MM.1S (cell line): ENCODE data around the gene RPL22L1.

Experiments
- DNase-seq: peaks from one replicate; pipeline ENCODE4 v3.0.0-alpha.2; 2015
- H2AFZ ChIP-seq: fragments of 300-600 bp; sonication (generic); 2 replicates; pipeline ENCODE4 v1.6.0; 2016; ENCODE audit warnings: antibody characterized with exemption, low read length
- H3F3A ChIP-seq: fragments of 300-600 bp; sonication (generic); 2 replicates; pipeline ENCODE4 v1.6.1; 2016; ENCODE audit warnings: mild to moderate bottlenecking, antibody characterized with exemption, low read length, moderate library complexity, mixed read lengths; ENCODE audit not compliant: insufficient read depth
- H3K27ac ChIP-seq: fragments of 300-600 bp; sonication (generic); 2 replicates; pipeline ENCODE4 v1.5.1; 2016; ENCODE audit warnings: mild to moderate bottlenecking, low read length
- H3K27me3 ChIP-seq: fragments of 300-600 bp; sonication (generic); replicated peaks from 2 replicates; pipeline ENCODE4 v1.6.0; 2016; ENCODE audit warnings: low read length; ENCODE audit not compliant: insufficient read depth
- H3K36me3 ChIP-seq: fragments of 300-600 bp; sonication (generic); replicated peaks from 2 replicates; pipeline ENCODE4 v1.6.1; 2016; ENCODE audit warnings: mild to moderate bottlenecking, low read length, mixed read lengths; ENCODE audit not compliant: insufficient read depth
- H3K4me1 ChIP-seq: fragments of 300-600 bp; sonication (generic); 2 replicates; pipeline ENCODE4 v1.6.1; 2016; ENCODE audit warnings: low read length, mixed read lengths
- H3K4me2 ChIP-seq: fragments of 300-600 bp; sonication (generic); 2 replicates; pipeline ENCODE4 v1.6.0; 2016; ENCODE audit warnings: low read depth, low read length
- H3K4me3 ChIP-seq: fragments of 300-600 bp; sonication (generic); 2 replicates; pipeline ENCODE4 v1.5.1; 2016; ENCODE audit warnings: low read length, mixed read lengths
- H3K79me2 ChIP-seq: fragments of 300-600 bp; sonication (generic); 2 replicates; pipeline ENCODE4 v1.6.1; 2016; ENCODE audit warnings: mixed run types, low read length, mixed read lengths
- H3K9ac ChIP-seq: fragments of 300-600 bp; sonication (generic); 2 replicates; pipeline ENCODE4 v1.6.1; 2016; ENCODE audit warnings: low read length, mixed read lengths
- H3K9me2 ChIP-seq: fragments of 300-600 bp; sonication (generic); replicated peaks from 2 replicates; pipeline ENCODE4 v1.6.1; 2016; ENCODE audit warnings: mild to moderate bottlenecking, low read length, mixed read lengths; ENCODE audit not compliant: insufficient read depth
- H3K9me3 ChIP-seq: fragments of 300-600 bp; sonication (generic); replicated peaks from 2 replicates; pipeline ENCODE4 v1.6.1; 2016; ENCODE audit warnings: mild to moderate bottlenecking, low read length, mixed read lengths; ENCODE audit not compliant: insufficient read depth
- H4K20me1 ChIP-seq: fragments of 300-600 bp; sonication (generic); 2 replicates; pipeline ENCODE4 v1.6.1; 2016; ENCODE audit warnings: mild to moderate bottlenecking, low read length, moderate library complexity, mixed read lengths; ENCODE audit not compliant: insufficient read depth
- EZH2 ChIP-seq: fragments of 300-600 bp; sonication (generic); optimal IDR thresholded peaks from 2 replicates; pipeline ENCODE3; 2017; ENCODE audit warnings: low read depth, mild to moderate bottlenecking, antibody characterized with exemption, low read length, mixed read lengths
- EZH2phosphoT487 ChIP-seq: fragments of 300-600 bp; sonication (generic); IDR thresholded peaks from 2 replicates; pipeline ENCODE4 v1.6.1; 2018; ENCODE audit warnings: antibody characterized with exemption, low read length
- TF ChIP-seq, protein P1 (sequence below): fragments of 300-600 bp; sonication (generic); IDR thresholded peaks from 2 replicates; pipeline ENCODE4 v1.5.1; 2016; ENCODE audit warnings: antibody characterized with exemption, low read length, mixed read lengths

Gene RPL22L1

DNA sequence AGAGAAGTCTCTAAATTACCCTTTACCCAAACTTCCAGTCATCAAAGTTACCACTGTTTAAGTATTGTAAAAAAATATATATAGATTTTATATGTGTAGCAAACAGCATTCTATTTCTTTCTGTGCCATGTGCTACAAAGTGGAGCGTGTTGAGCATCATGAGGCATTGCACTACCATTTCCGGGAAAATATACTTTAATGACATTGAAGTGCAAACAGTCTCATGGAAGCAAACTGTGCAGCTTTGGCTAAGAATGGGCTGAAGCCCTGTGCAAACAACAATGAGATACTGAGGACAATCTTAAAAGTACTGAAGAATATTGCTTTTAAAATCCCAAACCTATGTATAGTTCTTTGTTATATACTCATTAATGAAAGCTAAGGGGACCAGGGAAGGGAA, 6.5 kb upstream of the RPL22L1 start:
- Histone ChIP-seq H3K27me3 (no peaks in the 10 kb centered on the region), H3K27ac (no peak overlapping the region), H3K36me3 (no peaks in the 10 kb centered on the region), H4K20me1 (no peaks in the 10 kb centered on the region), H3K4me1 (no peaks in the 10 kb centered on the region), H2AFZ (no peak overlapping the region), H3K4me3 (no peak overlapping the region), H3K9me2 (no peaks in the 10 kb centered on the region), H3K9me3 (no peaks in the 10 kb centered on the region), H3F3A (no peaks in the 10 kb centered on the region), H3K79me2 (no peaks in the 10 kb centered on the region), H3K9ac (no peak overlapping the region), H3K4me2 (no peak overlapping the region)
- DNase-seq: no peak
- TF ChIP-seq EZH2phosphoT487 (no peak), EZH2 (no peak)
- TF ChIP-seq, protein P1, sequence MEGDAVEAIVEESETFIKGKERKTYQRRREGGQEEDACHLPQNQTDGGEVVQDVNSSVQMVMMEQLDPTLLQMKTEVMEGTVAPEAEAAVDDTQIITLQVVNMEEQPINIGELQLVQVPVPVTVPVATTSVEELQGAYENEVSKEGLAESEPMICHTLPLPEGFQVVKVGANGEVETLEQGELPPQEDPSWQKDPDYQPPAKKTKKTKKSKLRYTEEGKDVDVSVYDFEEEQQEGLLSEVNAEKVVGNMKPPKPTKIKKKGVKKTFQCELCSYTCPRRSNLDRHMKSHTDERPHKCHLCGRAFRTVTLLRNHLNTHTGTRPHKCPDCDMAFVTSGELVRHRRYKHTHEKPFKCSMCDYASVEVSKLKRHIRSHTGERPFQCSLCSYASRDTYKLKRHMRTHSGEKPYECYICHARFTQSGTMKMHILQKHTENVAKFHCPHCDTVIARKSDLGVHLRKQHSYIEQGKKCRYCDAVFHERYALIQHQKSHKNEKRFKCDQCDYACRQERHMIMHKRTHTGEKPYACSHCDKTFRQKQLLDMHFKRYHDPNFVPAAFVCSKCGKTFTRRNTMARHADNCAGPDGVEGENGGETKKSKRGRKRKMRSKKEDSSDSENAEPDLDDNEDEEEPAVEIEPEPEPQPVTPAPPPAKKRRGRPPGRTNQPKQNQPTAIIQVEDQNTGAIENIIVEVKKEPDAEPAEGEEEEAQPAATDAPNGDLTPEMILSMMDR: no peak

GRCh38 chr3:170869239-170869590, 780 bp downstream of the RPL22L1 start:
- Histone ChIP-seq H3K27ac (peak overlapping the region; percentile 78), H3K9ac (peak overlapping the region; percentile 94), H3K27me3 (no peaks in the 10 kb centered on the region), H3K36me3 (peaks cover 13% of the 10 kb centered on the region), H3K9me2 (no peaks in the 10 kb centered on the region), H3K9me3 (no peaks in the 10 kb centered on the region), H3F3A (peaks cover 59% of the 10 kb centered on the region), H2AFZ (peak overlapping the region; percentile 40; the same call in 1 of the 2 replicates), H3K4me3 (peak overlapping the region; percentile 88), H3K4me1 (peaks cover 8% of the 10 kb centered on the region), H3K4me2 (peak overlapping the region; percentile 70), H4K20me1 (peaks cover 23% of the 10 kb centered on the region; the same call in 1 of the 2 replicates), H3K79me2 (peaks cover 28% of the 10 kb centered on the region)
- DNase-seq: peak; percentile 24
- TF ChIP-seq EZH2phosphoT487: no peak
- TF ChIP-seq, protein P1: no peak

- H4K20me1 ChIP-seq: peaks cover 23% of the 10 kb centered on the region; the same call in 1 of the 2 replicates
- peaks cover 59% of the 10 kb centered on the region for H3F3A ChIP-seq
- H2AFZ ChIP-seq: no peak overlapping the region
- DNase-seq: peak; percentile 21
- peaks cover 28% of the 10 kb centered on the region for H3K79me2 ChIP-seq
- H3K4me2 ChIP-seq: peak overlapping the region; percentile 70
- H3K9me2 ChIP-seq: no peaks in the 10 kb centered on the region
- H3K4me1 ChIP-seq: peaks cover 8% of the 10 kb centered on the region
- H3K27ac ChIP-seq: peak overlapping the region; percentile 78; the same call in 1 of the 2 replicates
- H3K36me3 ChIP-seq: peaks cover 13% of the 10 kb centered on the region
- peak overlapping the region; percentile 94 for H3K9ac ChIP-seq
- H3K27me3 ChIP-seq: no peaks in the 10 kb centered on the region
- no peaks in the 10 kb centered on the region for H3K9me3 ChIP-seq
- TF ChIP-seq EZH2phosphoT487: no peak
- H3K4me3 ChIP-seq: peak overlapping the region; percentile 88
Observed at GRCh38 chr3:170868577-170869238, 1.3 kb downstream of the RPL22L1 start.
